ENCODE measurements around the gene VSIR. TPM values are rescaled to one million over a fixed set of nuclear protein-coding genes. Genes with fewer than 3 reads are reported as not detected.
A peak's percentile ranks its signal among the peaks of the same experiment; 100 is the strongest.

The VSIR gene
- total and polyA plus RNA-seq, 2 donors from 2014 or later: 32.1 to 66.6 TPM

DNA sequence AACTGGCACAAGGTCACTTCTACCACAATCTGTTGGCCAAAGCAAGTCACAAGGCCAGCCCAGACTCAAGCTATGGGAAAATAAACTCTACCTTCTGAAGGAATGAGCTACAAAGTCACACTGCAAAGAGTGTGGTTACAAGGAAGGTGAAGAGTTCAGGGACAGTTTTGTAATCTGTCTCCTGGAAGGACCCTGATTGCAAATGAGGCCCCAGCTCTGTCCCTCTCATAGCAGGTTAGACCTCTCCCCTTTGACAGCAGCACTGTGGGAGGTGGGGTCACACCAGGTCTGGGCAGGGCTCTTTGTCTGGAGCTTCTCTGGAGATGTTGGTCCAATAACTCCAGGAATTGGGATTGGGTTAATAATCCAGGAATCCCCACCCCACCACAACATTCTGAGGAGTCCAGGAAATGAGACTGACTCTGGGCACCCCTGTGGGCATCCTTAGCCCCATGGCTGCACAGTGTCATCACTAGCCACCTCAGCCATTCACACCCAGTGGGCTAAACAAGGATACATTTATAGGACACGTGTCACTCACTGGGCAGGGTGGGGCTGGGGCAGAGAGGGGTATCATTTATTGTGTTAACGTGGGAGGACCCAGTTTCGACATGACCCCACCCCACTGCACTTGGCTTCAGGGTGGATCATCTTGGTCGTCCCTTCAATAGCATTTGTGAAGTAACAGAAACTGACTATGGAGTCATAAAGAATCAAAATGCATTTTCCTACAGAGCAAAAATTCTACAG is 30.1 kb downstream of the VSIR start:
- Histone ChIP-seq H3K36me3 (ENCODE audit: control insufficient read depth in 2 of 3, insufficient read depth in 3 of 3, low read length in 3 of 3) (no peaks in the 10 kb centered on the region), H3K27me3 (ENCODE audit: control insufficient read depth, insufficient read depth, low read length) (no peaks in the 10 kb centered on the region), H3K4me1 (ENCODE audit: control insufficient read depth in 2 of 3, insufficient read depth in 2 of 3, low read depth in 1 of 3, low read length in 3 of 3) (peaks cover 0 to 20% (median 10%) of the 10 kb centered on the region in 3 donors), H3K4me3 (ENCODE audit: low read length in 3 of 3) (no peak overlapping the region), H3K9me3 (ENCODE audit: control insufficient read depth in 2 of 3, insufficient read depth in 1 of 3, low read length in 3 of 3) (peaks cover 0 to 7% (median 0%) of the 10 kb centered on the region in 3 donors), H3K27ac (ENCODE audit: low read depth in 2 of 2, low read length in 2 of 2) (no peak overlapping the region), H3K9ac (ENCODE audit: low read length in 3 of 3) (no peak overlapping the region)
- DNase-seq (peak in 1 of 5 donors; percentile 37), FAIRE-seq (no peak)
- TF ChIP-seq CTCF (IDR thresholded peaks at IDR 0.05; ENCODE audit: borderline replicate concordance, extremely low read depth, insufficient read depth): no peak
- intact Hi-C loops (cut with DNase I): no loop called here

GRCh38 chr10:71742301-71743088 is 30.8 kb downstream of the VSIR start:
- no peaks in the 10 kb centered on the region for H3K27me3 ChIP-seq (ENCODE audit: control insufficient read depth, insufficient read depth, low read length)
- intact Hi-C loops (cut with DNase I): no loop called here
- H3K9me3 ChIP-seq (ENCODE audit: control insufficient read depth in 2 of 3, insufficient read depth in 1 of 3, low read length in 3 of 3): peaks cover 0 to 7% (median 0%) of the 10 kb centered on the region in 3 donors
- FAIRE-seq (no peak), DNase-seq (peak in 1 of 5 donors; percentile 30)
- H3K36me3 ChIP-seq (ENCODE audit: control insufficient read depth in 2 of 3, insufficient read depth in 3 of 3, low read length in 3 of 3): no peaks in the 10 kb centered on the region
- TF ChIP-seq CTCF (IDR thresholded peaks at IDR 0.05; ENCODE audit: borderline replicate concordance, extremely low read depth, insufficient read depth): no peak
- no peak overlapping the region for H3K4me3 ChIP-seq (ENCODE audit: low read length in 3 of 3)
- H3K4me1 ChIP-seq (ENCODE audit: control insufficient read depth in 2 of 3, insufficient read depth in 2 of 3, low read depth in 1 of 3, low read length in 3 of 3): peaks cover 0 to 12% (median 5%) of the 10 kb centered on the region in 3 donors
- H3K27ac ChIP-seq (ENCODE audit: low read depth in 2 of 2, low read length in 2 of 2): no peak overlapping the region
- no peak overlapping the region for H3K9ac ChIP-seq (ENCODE audit: low read length in 3 of 3)

DNA sequence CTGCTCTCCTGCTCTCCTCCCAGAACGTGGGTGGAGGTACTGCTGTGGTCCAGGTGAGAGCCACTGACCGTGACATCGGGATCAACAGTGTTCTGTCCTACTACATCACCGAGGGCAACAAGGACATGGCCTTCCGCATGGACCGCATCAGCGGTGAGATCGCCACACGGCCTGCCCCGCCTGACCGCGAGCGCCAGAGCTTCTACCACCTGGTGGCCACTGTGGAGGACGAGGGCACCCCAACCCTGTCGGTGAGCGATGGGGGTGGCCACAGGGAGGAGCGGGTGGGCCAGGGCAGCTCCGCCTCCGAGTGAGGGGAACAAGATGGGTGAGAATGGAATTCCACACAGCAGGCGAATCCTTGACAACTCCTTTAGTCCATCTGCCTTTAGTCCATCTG is 31.6 kb downstream of the VSIR start:
- Histone ChIP-seq H3K4me3 (ENCODE audit: low read length in 3 of 3) (no peak overlapping the region), H3K4me1 (ENCODE audit: control insufficient read depth in 2 of 3, insufficient read depth in 2 of 3, low read depth in 1 of 3, low read length in 3 of 3) (peaks cover 0 to 6% (median under 1%) of the 10 kb centered on the region in 3 donors), H3K27me3 (ENCODE audit: control insufficient read depth, insufficient read depth, low read length) (no peaks in the 10 kb centered on the region), H3K9ac (ENCODE audit: low read length in 3 of 3) (no peak overlapping the region), H3K36me3 (ENCODE audit: control insufficient read depth in 2 of 3, insufficient read depth in 3 of 3, low read length in 3 of 3) (no peaks in the 10 kb centered on the region), H3K9me3 (ENCODE audit: control insufficient read depth in 2 of 3, insufficient read depth in 1 of 3, low read length in 3 of 3) (peaks cover 0 to 7% (median 0%) of the 10 kb centered on the region in 3 donors), H3K27ac (ENCODE audit: low read depth in 2 of 2, low read length in 2 of 2) (no peak overlapping the region)
- no peak for FAIRE-seq
- intact Hi-C loops (cut with DNase I): no loop called here
- no peak for TF ChIP-seq CTCF (IDR thresholded peaks at IDR 0.05; ENCODE audit: borderline replicate concordance, extremely low read depth, insufficient read depth)
- peak in 1 of 5 donors; percentile 69 for DNase-seq

Measured in kidney (tissue), 14 donors.